ENCODE data around the gene CRTC1.
A peak's percentile ranks its signal among the peaks of the same experiment; 100 is the strongest.
"Not testable (repeated sequence)": the region's sequence is repeated elsewhere in the genome, so short reads cannot be mapped to it uniquely, and the experiment has no call there.

The CRTC1 gene

DNA sequence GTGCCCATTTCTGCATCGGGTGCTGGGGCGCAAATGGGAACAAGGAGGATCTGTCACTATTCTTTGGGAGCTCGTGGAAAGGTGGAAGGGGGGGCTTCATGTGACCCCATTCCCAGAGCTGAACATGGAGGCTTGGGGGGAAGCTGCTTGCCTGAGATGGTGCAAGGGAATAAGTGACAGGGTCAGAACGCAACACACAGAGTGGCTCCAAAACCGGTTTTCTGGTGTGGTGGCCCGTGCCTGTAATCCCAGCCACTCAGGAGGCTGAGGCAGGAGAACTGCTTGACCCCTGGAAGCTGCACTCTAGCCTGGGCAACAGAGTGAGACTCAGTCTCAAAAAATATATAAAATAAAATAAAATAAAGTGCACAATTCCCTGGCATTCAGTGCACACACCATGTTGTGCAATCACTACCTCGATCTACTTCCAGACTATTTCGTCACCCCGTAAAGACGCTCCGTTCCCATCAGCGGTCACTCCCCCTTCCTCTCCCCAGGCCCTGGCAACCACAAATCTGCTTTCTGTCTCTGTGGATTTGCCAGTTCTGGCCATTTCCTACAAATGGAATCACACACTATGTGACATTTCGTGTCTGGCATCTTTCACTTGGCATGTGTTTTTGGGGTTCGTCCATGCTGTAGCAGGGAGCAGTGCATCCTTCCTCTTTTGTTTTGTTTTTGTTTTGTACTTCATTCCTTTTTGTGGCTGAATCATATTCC is 125.8 kb downstream of the CRTC1 start:
- H3K4me3 ChIP-seq (ENCODE audit: low read depth, low read length) = no peak overlapping the region
- TF ChIP-seq CTCF (IDR thresholded peaks at IDR 0.05; ENCODE audit: low read depth, low read length) = no peak
- DNase-seq (ENCODE audit: low read depth, low spot score) = peak; percentile 43
- in situ Hi-C loops (cut with HindIII; ENCODE audit: low sequenced_read_pairs) = no loop called here

- in situ Hi-C loops (cut with HindIII; ENCODE audit: low sequenced_read_pairs); H3K4me3 ChIP-seq (ENCODE audit: low read depth, low read length); DNase-seq (ENCODE audit: low read depth, low spot score): not testable (repeated sequence)
Observed at GRCh38 chr19:18811638-18812037, 128.2 kb downstream of the CRTC1 start.

- no peak for TF ChIP-seq CTCF (IDR thresholded peaks at IDR 0.05; ENCODE audit: low read depth, low read length)
- in situ Hi-C loops (cut with HindIII; ENCODE audit: low sequenced_read_pairs) = no loop called here
- DNase-seq (ENCODE audit: low read depth, low spot score) = no peak
- no peak overlapping the region for H3K4me3 ChIP-seq (ENCODE audit: low read depth, low read length)
Observed at GRCh38 chr19:18814063-18814462, 130.6 kb downstream of the CRTC1 start.

DNA sequence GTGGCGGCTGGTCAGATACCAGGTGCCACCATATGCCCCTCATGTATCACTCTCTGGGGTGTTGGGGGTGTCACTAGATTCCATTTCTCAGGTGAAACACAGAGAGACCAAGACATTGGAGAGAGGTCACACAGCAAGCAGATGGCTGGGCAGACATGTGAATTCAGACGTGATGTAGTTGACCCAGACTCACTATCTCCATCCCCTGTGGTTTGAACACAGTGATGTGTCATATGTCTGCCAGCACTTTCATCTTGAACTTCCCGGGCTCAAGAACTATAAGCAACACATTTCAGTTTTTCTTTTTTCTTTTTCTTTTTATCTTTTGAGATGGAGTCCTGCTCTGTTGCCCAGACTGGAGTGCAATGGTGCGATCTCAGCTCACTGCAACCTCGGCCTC is 132.2 kb downstream of the CRTC1 start:
- no peak for DNase-seq (ENCODE audit: low read depth, low spot score)

GRCh38 chr19:18816645-18817044 is 133.2 kb downstream of the CRTC1 start:
- H3K4me3 ChIP-seq (ENCODE audit: low read depth, low read length); DNase-seq (ENCODE audit: low read depth, low spot score); in situ Hi-C loops (cut with HindIII; ENCODE audit: low sequenced_read_pairs): not testable (repeated sequence)

More for the DNA sequence above, 132.2 kb downstream of the CRTC1 start:
- in situ Hi-C loops (cut with HindIII; ENCODE audit: low sequenced_read_pairs) = no loop called here
- no peak overlapping the region for H3K4me3 ChIP-seq (ENCODE audit: low read depth, low read length)
- no peak for TF ChIP-seq CTCF (IDR thresholded peaks at IDR 0.05; ENCODE audit: low read depth, low read length)

GRCh38 chr19:18817574-18817973 is 134.1 kb downstream of the CRTC1 start:
- in situ Hi-C loops (cut with HindIII; ENCODE audit: low sequenced_read_pairs) = no loop called here
- DNase-seq (ENCODE audit: low read depth, low spot score) = no peak
- TF ChIP-seq CTCF (IDR thresholded peaks at IDR 0.05; ENCODE audit: low read depth, low read length) = no peak
- no peak overlapping the region for H3K4me3 ChIP-seq (ENCODE audit: low read depth, low read length)

GRCh38 chr19:18828786-18829185 is 145.3 kb downstream of the CRTC1 start:
- no peak for TF ChIP-seq CTCF (IDR thresholded peaks at IDR 0.05; ENCODE audit: low read depth, low read length)
- H3K4me3 ChIP-seq (ENCODE audit: low read depth, low read length) = no peak overlapping the region
- DNase-seq (ENCODE audit: low read depth, low spot score) = no peak
- in situ Hi-C loops (cut with HindIII; ENCODE audit: low sequenced_read_pairs) = no loop called here

DNA sequence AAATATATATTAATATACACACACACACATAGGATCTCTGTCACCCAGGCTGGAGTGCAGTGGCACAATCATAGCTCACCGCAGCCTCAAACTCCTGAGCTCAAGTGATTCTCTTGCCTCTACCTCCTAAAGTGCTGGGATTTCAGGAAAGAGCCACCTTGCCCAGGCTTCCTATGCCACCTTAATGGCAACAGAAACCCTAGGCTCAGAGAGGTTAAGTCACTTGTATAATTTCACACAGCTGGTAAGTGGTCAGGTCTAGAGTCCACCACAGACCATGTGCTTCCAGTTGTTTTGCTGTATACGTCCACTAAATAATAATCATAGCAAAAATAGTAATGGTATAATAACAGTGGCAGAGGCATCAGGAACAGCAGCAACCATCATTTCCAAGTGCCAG is 147.0 kb downstream of the CRTC1 start:
- H3K4me3 ChIP-seq (ENCODE audit: low read depth, low read length) = no peak overlapping the region
- in situ Hi-C loops (cut with HindIII; ENCODE audit: low sequenced_read_pairs) = no loop called here
- no peak for TF ChIP-seq CTCF (IDR thresholded peaks at IDR 0.05; ENCODE audit: low read depth, low read length)
- DNase-seq (ENCODE audit: low read depth, low spot score) = no peak

All from astrocyte of the spinal cord (primary cell).